SK-N-SH treated with all-trans-retinoic acid at 6 μM for 48 hours (cell line): ENCODE measurements around the gene LPIN1.
"Not testable (repeated sequence)": the region's sequence is repeated elsewhere in the genome, so short reads cannot be mapped to it uniquely, and the experiment has no call there.

Experiments used
- ATAC-seq: fragments of 200-7000 bp; cut with Tn5 transposase; 3 replicates; pipeline ENCODE4 v1.9.1; 2020; ENCODE audit warnings: mild to moderate bottlenecking, moderate library complexity
- ARNTL ChIP-seq: fragments of 450-650 bp; formaldehyde crosslinking; IDR thresholded peaks from 2 replicates; pipeline ENCODE4 v1.5.0; 2020; ENCODE audit warnings: low read depth, mild to moderate bottlenecking, moderate library complexity, borderline replicate concordance
- ESRRG ChIP-seq: fragments of 250-450 bp; sonication (Bioruptor Pico); IDR thresholded peaks from 2 replicates; pipeline ENCODE4 v1.6.1; 2021; ENCODE audit warnings: mild to moderate bottlenecking
- GLIS3 ChIP-seq: fragments of 250-450 bp; sonication (Bioruptor Pico); IDR thresholded peaks from 2 replicates; pipeline ENCODE4 v1.5.0; 2020; ENCODE audit warnings: mild to moderate bottlenecking, moderate library complexity
- ISL1 ChIP-seq: fragments of 250-450 bp; sonication (Bioruptor Pico); IDR thresholded peaks from 2 replicates; pipeline ENCODE4 v2.1.2; 2022; ENCODE audit warnings: mild to moderate bottlenecking, moderate library complexity
- OSR1 ChIP-seq: fragments of 250-450 bp; sonication (Bioruptor Pico); IDR thresholded peaks from 2 replicates; pipeline ENCODE4 v1.8.0; 2022; ENCODE audit warnings: moderate library complexity, mild to moderate bottlenecking, inconsistent platforms
- PATZ1 ChIP-seq: fragments of 250-450 bp; sonication (Bioruptor Pico); IDR thresholded peaks from 2 replicates; pipeline ENCODE4 v1.8.0; 2020; ENCODE audit warnings: mild to moderate bottlenecking, moderate library complexity, borderline replicate concordance
- POU6F1 ChIP-seq: fragments of 250-450 bp; sonication (Bioruptor Pico); IDR thresholded peaks from 2 replicates; pipeline ENCODE4 v1.8.0; 2021; ENCODE audit warnings: low read depth, mild to moderate bottlenecking, moderate library complexity, borderline replicate concordance
- PPARA ChIP-seq: fragments of 250-450 bp; sonication (Bioruptor Pico); IDR thresholded peaks from 2 replicates; pipeline ENCODE4 v1.5.0; 2020; ENCODE audit warnings: mild to moderate bottlenecking, borderline replicate concordance
- RARB ChIP-seq: fragments of 250-450 bp; sonication (Bioruptor Pico); IDR thresholded peaks from 2 replicates; pipeline ENCODE4 v1.8.0; 2021; ENCODE audit warnings: mild to moderate bottlenecking, moderate library complexity
- TCF4 ChIP-seq: fragments of 250-450 bp; sonication (Bioruptor Pico); IDR thresholded peaks from 2 replicates; pipeline ENCODE4 v1.8.0; 2021; ENCODE audit warnings: mild to moderate bottlenecking, moderate library complexity, borderline replicate concordance
- TSHZ2 ChIP-seq: fragments of 250-450 bp; sonication (Bioruptor Pico); IDR thresholded peaks from 2 replicates; pipeline ENCODE4 v1.5.0; 2020; ENCODE audit warnings: mild to moderate bottlenecking, moderate library complexity
- ZC3H10 ChIP-seq: fragments of 250-450 bp; sonication (Bioruptor Pico); IDR thresholded peaks from 2 replicates; pipeline ENCODE4 v1.5.1; 2021; ENCODE audit warnings: mild to moderate bottlenecking, moderate library complexity
- ZFP3 ChIP-seq: fragments of 250-450 bp; sonication (Bioruptor Pico); IDR thresholded peaks from 2 replicates; pipeline ENCODE4 v1.5.0; 2020; ENCODE audit warnings: mild to moderate bottlenecking, moderate library complexity
- ZFP30 ChIP-seq: fragments of 450-650 bp; formaldehyde crosslinking; IDR thresholded peaks from 2 replicates; pipeline ENCODE4 v1.5.0; 2022; ENCODE audit warnings: mild to moderate bottlenecking, moderate library complexity
- ZNF70 ChIP-seq: fragments of 450-650 bp; formaldehyde crosslinking; IDR thresholded peaks from 2 replicates; pipeline ENCODE4 v1.5.0; 2020; ENCODE audit warnings: mild to moderate bottlenecking, moderate library complexity
- ZNF8 ChIP-seq: fragments of 450-650 bp; formaldehyde crosslinking; IDR thresholded peaks from 2 replicates; pipeline ENCODE4 v1.5.0; 2020; ENCODE audit warnings: mild to moderate bottlenecking, moderate library complexity

LPIN1 gene

GRCh38 chr2:11810237-11810977 is 64.0 kb downstream of the LPIN1 start (continued):
- TF ChIP-seq PATZ1 (no peak), PPARA (no peak), POU6F1 (CRISPR knock-in tag) (no peak), OSR1 (CRISPR knock-in tag) (no peak), ZFP30 (CRISPR knock-in tag) (no peak)

GRCh38 chr2:11811036-11811654 is 64.7 kb downstream of the LPIN1 start:
- ATAC-seq: peak; percentile 24; the same call in 1 of the 3 replicates
- TF ChIP-seq RARB (CRISPR knock-in tag) (no peak), TCF4 (CRISPR knock-in tag) (no peak), ESRRG (CRISPR knock-in tag) (no peak), ZNF70 (CRISPR knock-in tag) (no peak), ZC3H10 (CRISPR knock-in tag) (no peak), ZFP3 (CRISPR knock-in tag) (no peak), GLIS3 (CRISPR knock-in tag) (no peak), ZNF8 (CRISPR knock-in tag) (no peak)
- TF ChIP-seq, all 23 proteins: peak for 0

GRCh38 chr2:11812466-11813248 is 66.2 kb downstream of the LPIN1 start:
- TF ChIP-seq ZFP3 (CRISPR knock-in tag): no peak
- no peak for TF ChIP-seq PATZ1
- TF ChIP-seq ARNTL: no peak
- TF ChIP-seq ZNF70 (CRISPR knock-in tag): no peak
- TF ChIP-seq TCF4 (CRISPR knock-in tag): no peak
- no peak for TF ChIP-seq TSHZ2 (CRISPR knock-in tag)
- TF ChIP-seq OSR1 (CRISPR knock-in tag): no peak
- no peak for TF ChIP-seq ZC3H10 (CRISPR knock-in tag)
- ATAC-seq: no peak

- ATAC-seq: not testable (repeated sequence)
Measured at GRCh38 chr2:11813345-11813744, 66.9 kb downstream of the LPIN1 start.

- TF ChIP-seq PATZ1 (no peak), ARNTL (no peak), TSHZ2 (CRISPR knock-in tag) (no peak), ISL1 (CRISPR knock-in tag) (no peak)
Measured at GRCh38 chr2:11813951-11814350, 67.5 kb downstream of the LPIN1 start.

More at GRCh38 chr2:11813951-11814350, 67.5 kb downstream of the LPIN1 start:
- ATAC-seq: no peak
